SK-N-SH treated with all-trans-retinoic acid at 6 μM for 48 hours (cell line): ENCODE measurements around the gene PLA2R1.

ENCODE experiments used
- GLIS3 ChIP-seq: fragments of 250-450 bp; sonication (Bioruptor Pico); IDR thresholded peaks from 2 replicates; pipeline ENCODE4 v1.5.0; 2020; ENCODE audit warnings: mild to moderate bottlenecking, moderate library complexity
- ISL1 ChIP-seq: fragments of 250-450 bp; sonication (Bioruptor Pico); IDR thresholded peaks from 2 replicates; pipeline ENCODE4 v2.1.2; 2022; ENCODE audit warnings: mild to moderate bottlenecking, moderate library complexity
- PPARA ChIP-seq: fragments of 250-450 bp; sonication (Bioruptor Pico); IDR thresholded peaks from 2 replicates; pipeline ENCODE4 v1.5.0; 2020; ENCODE audit warnings: mild to moderate bottlenecking, borderline replicate concordance
- RARB ChIP-seq: fragments of 250-450 bp; sonication (Bioruptor Pico); IDR thresholded peaks from 2 replicates; pipeline ENCODE4 v1.8.0; 2021; ENCODE audit warnings: mild to moderate bottlenecking, moderate library complexity
- SNAI2 ChIP-seq: fragments of 250-450 bp; sonication (Bioruptor Pico); IDR thresholded peaks from 2 replicates; pipeline ENCODE4 v1.5.0; 2020; ENCODE audit warnings: mild to moderate bottlenecking, moderate library complexity
- TOX ChIP-seq: fragments of 250-450 bp; sonication (Bioruptor Pico); IDR thresholded peaks from 2 replicates; pipeline ENCODE4 v1.8.0; 2021; ENCODE audit warnings: mild to moderate bottlenecking, moderate library complexity, borderline replicate concordance
- ZC3H10 ChIP-seq: fragments of 250-450 bp; sonication (Bioruptor Pico); IDR thresholded peaks from 2 replicates; pipeline ENCODE4 v1.5.1; 2021; ENCODE audit warnings: mild to moderate bottlenecking, moderate library complexity
- ZFP3 ChIP-seq: fragments of 250-450 bp; sonication (Bioruptor Pico); IDR thresholded peaks from 2 replicates; pipeline ENCODE4 v1.5.0; 2020; ENCODE audit warnings: mild to moderate bottlenecking, moderate library complexity
- ZNF8 ChIP-seq: fragments of 450-650 bp; formaldehyde crosslinking; IDR thresholded peaks from 2 replicates; pipeline ENCODE4 v1.5.0; 2020; ENCODE audit warnings: mild to moderate bottlenecking, moderate library complexity
- TF ChIP-seq, protein P1 (sequence below): fragments of 250-450 bp; sonication (Bioruptor Pico); IDR thresholded peaks from 2 replicates; pipeline ENCODE4 v1.8.0; 2020; ENCODE audit warnings: mild to moderate bottlenecking, moderate library complexity, borderline replicate concordance
- TF ChIP-seq, protein P2 (sequence below): fragments of 250-450 bp; sonication (Bioruptor Pico); IDR thresholded peaks from 2 replicates; pipeline ENCODE4 v1.5.1; 2021; ENCODE audit warnings: mild to moderate bottlenecking, moderate library complexity
- TF ChIP-seq, protein P3 (sequence below): fragments of 250-450 bp; sonication (Bioruptor Pico); IDR thresholded peaks from 2 replicates; pipeline ENCODE4 v1.5.1; 2020; ENCODE audit warnings: low read depth, mild to moderate bottlenecking, moderate library complexity

DNA sequence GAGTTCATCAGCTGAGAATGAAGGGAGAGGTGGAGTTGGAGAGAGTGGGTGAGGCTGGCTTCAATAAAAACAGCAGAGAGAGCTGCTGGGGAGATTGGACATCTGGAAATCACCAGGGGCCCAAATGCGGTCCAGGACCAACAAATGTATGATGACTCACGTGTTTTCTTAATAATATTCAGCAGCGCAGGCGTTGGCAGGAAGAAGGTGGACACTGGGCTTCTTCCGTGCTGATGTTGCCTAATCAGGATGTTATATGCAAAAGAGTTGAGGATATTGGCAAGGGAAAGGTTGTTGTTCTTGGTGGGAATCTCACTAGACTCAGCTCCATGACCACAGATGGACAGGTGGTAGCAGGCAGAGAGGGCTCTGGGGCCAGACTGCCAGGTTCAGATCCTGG is 12.8 kb upstream of the PLA2R1 start:
- TF ChIP-seq GLIS3: no peak
- TF ChIP-seq, protein P1, sequence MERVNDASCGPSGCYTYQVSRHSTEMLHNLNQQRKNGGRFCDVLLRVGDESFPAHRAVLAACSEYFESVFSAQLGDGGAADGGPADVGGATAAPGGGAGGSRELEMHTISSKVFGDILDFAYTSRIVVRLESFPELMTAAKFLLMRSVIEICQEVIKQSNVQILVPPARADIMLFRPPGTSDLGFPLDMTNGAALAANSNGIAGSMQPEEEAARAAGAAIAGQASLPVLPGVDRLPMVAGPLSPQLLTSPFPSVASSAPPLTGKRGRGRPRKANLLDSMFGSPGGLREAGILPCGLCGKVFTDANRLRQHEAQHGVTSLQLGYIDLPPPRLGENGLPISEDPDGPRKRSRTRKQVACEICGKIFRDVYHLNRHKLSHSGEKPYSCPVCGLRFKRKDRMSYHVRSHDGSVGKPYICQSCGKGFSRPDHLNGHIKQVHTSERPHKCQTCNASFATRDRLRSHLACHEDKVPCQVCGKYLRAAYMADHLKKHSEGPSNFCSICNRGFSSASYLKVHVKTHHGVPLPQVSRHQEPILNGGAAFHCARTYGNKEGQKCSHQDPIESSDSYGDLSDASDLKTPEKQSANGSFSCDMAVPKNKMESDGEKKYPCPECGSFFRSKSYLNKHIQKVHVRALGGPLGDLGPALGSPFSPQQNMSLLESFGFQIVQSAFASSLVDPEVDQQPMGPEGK: no peak
- TF ChIP-seq, protein P2, sequence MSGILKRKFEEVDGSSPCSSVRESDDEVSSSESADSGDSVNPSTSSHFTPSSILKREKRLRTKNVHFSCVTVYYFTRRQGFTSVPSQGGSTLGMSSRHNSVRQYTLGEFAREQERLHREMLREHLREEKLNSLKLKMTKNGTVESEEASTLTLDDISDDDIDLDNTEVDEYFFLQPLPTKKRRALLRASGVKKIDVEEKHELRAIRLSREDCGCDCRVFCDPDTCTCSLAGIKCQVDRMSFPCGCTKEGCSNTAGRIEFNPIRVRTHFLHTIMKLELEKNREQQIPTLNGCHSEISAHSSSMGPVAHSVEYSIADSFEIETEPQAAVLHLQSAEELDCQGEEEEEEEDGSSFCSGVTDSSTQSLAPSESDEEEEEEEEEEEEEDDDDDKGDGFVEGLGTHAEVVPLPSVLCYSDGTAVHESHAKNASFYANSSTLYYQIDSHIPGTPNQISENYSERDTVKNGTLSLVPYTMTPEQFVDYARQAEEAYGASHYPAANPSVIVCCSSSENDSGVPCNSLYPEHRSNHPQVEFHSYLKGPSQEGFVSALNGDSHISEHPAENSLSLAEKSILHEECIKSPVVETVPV (CRISPR knock-in tag): no peak
- TF ChIP-seq ZNF8 (CRISPR knock-in tag): no peak
- TF ChIP-seq ISL1 (CRISPR knock-in tag): no peak
- no peak for TF ChIP-seq SNAI2 (CRISPR knock-in tag)
- TF ChIP-seq, protein P3, sequence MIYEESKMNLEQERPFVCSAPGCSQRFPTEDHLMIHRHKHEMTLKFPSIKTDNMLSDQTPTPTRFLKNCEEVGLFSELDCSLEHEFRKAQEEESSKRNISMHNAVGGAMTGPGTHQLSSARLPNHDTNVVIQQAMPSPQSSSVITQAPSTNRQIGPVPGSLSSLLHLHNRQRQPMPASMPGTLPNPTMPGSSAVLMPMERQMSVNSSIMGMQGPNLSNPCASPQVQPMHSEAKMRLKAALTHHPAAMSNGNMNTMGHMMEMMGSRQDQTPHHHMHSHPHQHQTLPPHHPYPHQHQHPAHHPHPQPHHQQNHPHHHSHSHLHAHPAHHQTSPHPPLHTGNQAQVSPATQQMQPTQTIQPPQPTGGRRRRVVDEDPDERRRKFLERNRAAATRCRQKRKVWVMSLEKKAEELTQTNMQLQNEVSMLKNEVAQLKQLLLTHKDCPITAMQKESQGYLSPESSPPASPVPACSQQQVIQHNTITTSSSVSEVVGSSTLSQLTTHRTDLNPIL (CRISPR knock-in tag): no peak
- TF ChIP-seq PPARA (CRISPR knock-in tag): no peak
- TF ChIP-seq ZFP3 (CRISPR knock-in tag): no peak
- no peak for TF ChIP-seq RARB (CRISPR knock-in tag)
- TF ChIP-seq TOX (CRISPR knock-in tag): no peak
- no peak for TF ChIP-seq ZC3H10 (CRISPR knock-in tag)
